Motor neuron (in vitro differentiated cells): ENCODE results near the gene CTDSP2. TPM values are rescaled to one million over a fixed set of nuclear protein-coding genes. Genes with fewer than 3 reads are reported as not detected.
"Not testable (repeated sequence)": the region's sequence is repeated elsewhere in the genome, so short reads cannot be mapped to it uniquely, and the experiment has no call there.

Experiments used
- ATAC-seq, 8 experiments: fragments of 200-7000 bp; cut with Tn5 transposase; replicated peaks in 6 of 8; 2 replicates each; pipeline ENCODE4 v1.8.0; 2021; ENCODE audit warnings: mild to moderate bottlenecking in 8 of 8, moderate library complexity in 8 of 8
- H3K27ac ChIP-seq, 2 donors: fragments of 250-450 bp; sonication (Bioruptor Pico); 2 replicates each; pipeline ENCODE4 v1.9.0; 2021; ENCODE audit warnings: antibody characterized with exemption in 2 of 2, mild to moderate bottlenecking in 2 of 2, moderate library complexity in 1 of 2
- H3K4me1 ChIP-seq, 2 donors: fragments of 250-450 bp; sonication (Bioruptor Pico); replicated peaks in 1 of 2; 2 replicates each; pipeline ENCODE4 v1.6.1; 2021; ENCODE audit warnings: antibody characterized with exemption in 2 of 2, mild to moderate bottlenecking in 2 of 2, moderate library complexity in 1 of 2
- H3K4me3 ChIP-seq, 5 donors: fragments of 250-450 bp; sonication (Bioruptor Pico); 2 replicates each; pipeline ENCODE4 v1.9.0; 2021; ENCODE audit warnings: antibody characterized with exemption in 5 of 5, mild to moderate bottlenecking in 5 of 5, moderate library complexity in 4 of 5
- WGBS, 10 experiments: fragments of 450-650 bp; shearing (Covaris generic); methylation state at CpG; one replicate each; pipeline ENCODE4 v1.0.0; 2022; 5-methylcytosine and 5-hydroxymethylcytosine counted together
- in situ Hi-C, 9 experiments: fragments of 400-800 bp; cut with MboI; loops; one replicate each; pipeline ENCODE4 v1.15.0; 2021; ENCODE audit warnings: low sequenced_read_pairs in 9 of 9, low pct_unique_long_range_greater_than_20kb in 2 of 9; ENCODE audit not compliant: unreplicated experiment in 9 of 9
- total RNA-seq, 8 experiments: library from RNA; unstranded; fragments of 300-600 nt; gene quantifications; 2 replicates each; pipeline versions ENCODE4 v1.2.3 to v1.2.4, GENCODE V29; 2022

Gene CTDSP2
- total RNA-seq, 8 experiments from 2014 or later = 22.2 to 85.0 (median 36.1) TPM

- H3K4me1 ChIP-seq = no peaks in the 10 kb centered on the region
- H3K4me3 ChIP-seq = no peak overlapping the region
- in situ Hi-C loops = loop anchor here in 6 of 9 experiments (25.0 kb wide), 1 partner anchor 90 kb away; no protein-coding TSS in a partner anchor
- H3K27ac ChIP-seq = no peak overlapping the region
- peak in 5 of 8 experiments; percentile 8 to 69 (median 44) for ATAC-seq
- WGBS, 10 experiments = 42 to 100% (median 91%) methylated on average over 1 to 5 of the region's 10 CpGs; no CpG with 5 or more reads in 4 of the 10 experiments
Measured at GRCh38 chr12:57822392-57823130, 24.0 kb downstream of the CTDSP2 start.

DNA sequence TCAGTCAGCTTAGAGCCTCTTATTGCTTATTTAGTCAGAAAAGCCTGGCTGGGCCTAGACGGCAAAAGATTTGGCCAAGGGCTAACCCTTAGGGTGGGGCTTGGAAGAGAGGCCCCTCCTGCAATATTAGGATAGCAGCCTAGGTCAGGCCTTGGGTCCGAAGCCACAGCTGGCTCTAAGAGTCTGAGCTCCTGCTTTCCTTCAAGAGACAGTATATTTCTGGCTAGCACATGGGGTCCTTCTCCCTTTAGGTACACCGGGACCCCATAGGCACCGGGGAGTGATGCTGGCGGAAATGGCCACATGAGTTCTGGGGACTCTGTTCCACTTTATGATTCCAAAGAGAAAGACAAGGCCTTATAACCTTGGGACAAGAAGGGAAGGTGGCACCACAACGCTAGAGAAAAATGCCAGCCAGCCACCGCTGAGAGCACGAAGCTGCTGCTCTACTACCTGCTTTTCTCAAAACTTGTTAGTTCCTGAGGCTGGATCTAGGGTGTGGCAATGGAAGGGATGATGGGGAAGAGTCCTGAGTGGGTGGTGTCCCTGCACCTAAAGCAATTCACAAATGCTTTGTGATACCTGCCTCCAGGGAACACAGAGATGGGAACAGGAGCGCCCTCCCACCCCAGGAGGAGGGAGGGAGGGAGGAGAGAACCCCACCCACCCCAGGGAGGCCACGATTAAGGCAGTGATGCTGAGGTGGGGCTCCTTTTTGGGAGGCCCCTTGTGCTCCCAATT, 24.9 kb downstream of the CTDSP2 start:
- in situ Hi-C loops = loop anchor here in 6 of 9 experiments (25.0 kb wide), 1 partner anchor 91 kb away; no protein-coding TSS in a partner anchor
- no peak overlapping the region for H3K4me3 ChIP-seq
- WGBS, 10 experiments = 0 to 100% (median 100%) methylated on average over 1 to 7 of the region's 10 CpGs; no CpG with 5 or more reads in 3 of the 10 experiments
- H3K4me1 ChIP-seq = no peaks in the 10 kb centered on the region
- H3K27ac ChIP-seq = no peak overlapping the region
- peak in 2 of 8 experiments; percentile 12 to 14 for ATAC-seq

DNA sequence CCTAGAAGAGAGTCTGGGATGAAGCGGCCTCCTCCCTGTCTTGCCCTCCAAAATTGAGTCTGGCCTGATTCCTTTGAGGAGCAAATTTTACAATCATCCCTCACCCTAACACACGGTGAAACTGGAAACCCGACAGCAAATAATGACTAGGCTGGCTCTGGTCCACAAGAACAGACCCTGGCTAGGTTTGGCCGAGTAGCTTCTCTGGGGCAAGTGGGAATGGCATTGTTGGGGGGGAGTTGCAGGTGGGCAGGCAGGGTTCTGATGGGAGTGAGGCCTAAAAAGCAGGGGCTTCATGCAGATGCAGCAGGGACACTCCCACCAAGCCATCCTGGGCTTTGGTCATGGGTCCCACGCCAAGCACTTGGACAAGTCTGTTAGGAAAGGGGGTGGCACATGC, 25.5 kb downstream of the CTDSP2 start:
- not testable (repeated sequence) for ATAC-seq, H3K4me1 ChIP-seq, H3K27ac ChIP-seq, H3K4me3 ChIP-seq
- WGBS, 10 experiments = 80 to 93% (median 90%) methylated on average over 1 to 2 of the region's 5 CpGs; no CpG with 5 or more reads in 7 of the 10 experiments
- in situ Hi-C loops = loop anchor here in 6 of 9 experiments (25.0 kb wide), 1 partner anchor 91 kb away; no protein-coding TSS in a partner anchor

DNA sequence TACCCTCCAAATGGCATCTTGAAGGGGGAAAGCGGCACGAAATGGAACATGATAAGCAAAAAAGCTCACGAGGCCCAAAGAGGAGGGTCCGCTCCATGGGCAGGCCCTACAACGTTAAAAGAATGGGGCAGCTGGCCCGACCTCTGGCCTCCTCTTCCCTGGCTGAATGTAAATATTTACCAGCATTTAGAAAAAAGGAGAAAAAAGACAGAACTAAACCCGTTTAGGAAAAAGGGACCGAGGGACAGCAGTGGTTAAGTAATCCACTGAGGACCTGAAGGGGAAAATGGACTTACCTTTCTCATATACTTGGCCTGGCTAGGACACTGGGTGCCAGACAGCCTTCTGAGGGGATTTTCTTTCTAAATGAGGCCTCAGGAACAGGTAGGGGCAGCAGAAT, 26.4 kb downstream of the CTDSP2 start:
- H3K4me1 ChIP-seq, H3K27ac ChIP-seq, ATAC-seq, H3K4me3 ChIP-seq: not testable (repeated sequence)
- in situ Hi-C loops = loop anchor here in 6 of 9 experiments (25.0 kb wide), 1 partner anchor 92 kb away; no protein-coding TSS in a partner anchor
- 69 to 100% (median 81%) methylated on average over 1 to 7 of the region's 8 CpGs; no CpG with 5 or more reads in 1 of the 10 experiments for WGBS, 10 experiments

GRCh38 chr12:57817990-57818331, 28.6 kb downstream of the CTDSP2 start:
- H3K27ac ChIP-seq, H3K4me3 ChIP-seq, H3K4me1 ChIP-seq, ATAC-seq: not testable (repeated sequence)
- 61 to 100% (median 83%) methylated on average over 2 to 3 of the region's 3 CpGs; no CpG with 5 or more reads in 4 of the 10 experiments for WGBS, 10 experiments
- in situ Hi-C loops = loop anchor here in 6 of 9 experiments (25.0 kb wide), 1 partner anchor 94 kb away; no protein-coding TSS in a partner anchor

- WGBS, 10 experiments = 34 to 100% (median 93%) methylated on average over 2 to 8 of the region's 8 CpGs
- Histone ChIP-seq H3K4me3 (no peak overlapping the region), H3K27ac (no peak overlapping the region), H3K4me1 (no peaks in the 10 kb centered on the region)
- in situ Hi-C loops = loop anchor here in 6 of 9 experiments (25.0 kb wide), 1 partner anchor 95 kb away; no protein-coding TSS in a partner anchor
- peak in 1 of 8 experiments; percentile 3 for ATAC-seq
Measured at GRCh38 chr12:57817261-57817989, 29.1 kb downstream of the CTDSP2 start.

DNA sequence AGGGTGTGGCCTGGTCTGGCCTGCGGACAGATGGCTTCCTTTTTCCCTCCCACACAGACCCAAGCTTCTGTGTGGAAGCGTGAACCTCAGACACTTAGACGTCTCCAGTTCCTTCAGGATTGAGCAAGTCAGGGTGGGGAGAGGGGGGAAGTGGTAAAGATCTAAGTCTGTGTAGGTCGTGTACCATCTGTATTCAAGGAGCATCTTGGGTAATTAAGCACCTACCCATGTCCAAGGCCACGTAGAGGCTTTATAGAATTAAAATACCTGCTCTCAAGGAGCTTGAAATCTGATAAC, 29.7 kb downstream of the CTDSP2 start:
- Histone ChIP-seq H3K27ac (no peak overlapping the region), H3K4me3 (no peak overlapping the region), H3K4me1 (no peaks in the 10 kb centered on the region)
- ATAC-seq = peak in 5 of 8 experiments; percentile 18 to 79 (median 34)
- in situ Hi-C loops = loop anchor here in 6 of 9 experiments (25.0 kb wide), 1 partner anchor 95 kb away; no protein-coding TSS in a partner anchor
- 7 to 100% (median 81%) methylated on average over 1 to 5 of the region's 5 CpGs for WGBS, 10 experiments

DNA sequence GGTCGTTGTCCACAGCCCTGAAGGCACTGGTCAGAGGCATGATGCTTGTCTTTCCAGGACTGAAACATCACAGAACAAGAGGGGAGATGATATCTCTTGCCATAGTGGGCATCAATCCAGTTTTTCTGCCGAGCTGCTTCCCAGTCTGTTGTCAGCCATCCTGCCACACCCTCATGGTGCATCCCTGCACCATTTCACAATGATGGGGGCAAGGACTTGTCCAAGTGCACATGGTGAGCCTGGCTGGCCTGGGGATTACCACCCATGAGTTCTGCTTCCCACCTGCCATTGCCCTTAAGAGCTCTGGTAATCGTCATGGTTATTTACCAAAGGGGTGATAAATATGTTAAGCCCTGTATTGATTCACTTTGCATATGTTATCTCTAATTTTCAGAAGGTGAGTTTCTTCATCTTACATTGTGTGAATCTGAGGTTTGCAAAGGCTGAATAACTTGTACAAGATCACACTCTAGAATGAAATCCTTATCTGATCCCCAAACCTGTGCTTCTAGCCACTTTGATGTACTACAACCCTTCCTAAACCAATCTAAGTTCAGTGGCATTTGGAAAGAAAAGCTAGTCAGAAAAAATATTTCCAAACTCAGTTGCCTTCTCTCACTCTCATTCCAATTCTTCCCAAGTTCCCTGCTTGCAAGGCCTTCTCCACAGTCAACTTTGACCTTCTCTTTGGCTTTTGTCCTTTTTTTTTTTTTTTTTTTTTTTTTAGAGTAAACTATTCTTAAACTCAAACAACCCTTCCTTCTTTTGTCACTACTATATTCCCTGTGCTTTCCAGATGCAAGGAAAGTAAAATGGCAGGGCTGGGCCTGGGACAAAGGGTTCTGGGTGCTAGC, 30.3 kb downstream of the CTDSP2 start:
- no peak overlapping the region for H3K27ac ChIP-seq
- no peak for ATAC-seq
- H3K4me3 ChIP-seq = no peak overlapping the region
- in situ Hi-C loops = loop anchor here in 6 of 9 experiments (25.0 kb wide), 1 partner anchor 96 kb away; no protein-coding TSS in a partner anchor
- no peaks in the 10 kb centered on the region for H3K4me1 ChIP-seq
- 47 to 100% (median 82%) methylated on average over 1 to 3 of the region's 3 CpGs; no CpG with 5 or more reads in 2 of the 10 experiments for WGBS, 10 experiments

DNA sequence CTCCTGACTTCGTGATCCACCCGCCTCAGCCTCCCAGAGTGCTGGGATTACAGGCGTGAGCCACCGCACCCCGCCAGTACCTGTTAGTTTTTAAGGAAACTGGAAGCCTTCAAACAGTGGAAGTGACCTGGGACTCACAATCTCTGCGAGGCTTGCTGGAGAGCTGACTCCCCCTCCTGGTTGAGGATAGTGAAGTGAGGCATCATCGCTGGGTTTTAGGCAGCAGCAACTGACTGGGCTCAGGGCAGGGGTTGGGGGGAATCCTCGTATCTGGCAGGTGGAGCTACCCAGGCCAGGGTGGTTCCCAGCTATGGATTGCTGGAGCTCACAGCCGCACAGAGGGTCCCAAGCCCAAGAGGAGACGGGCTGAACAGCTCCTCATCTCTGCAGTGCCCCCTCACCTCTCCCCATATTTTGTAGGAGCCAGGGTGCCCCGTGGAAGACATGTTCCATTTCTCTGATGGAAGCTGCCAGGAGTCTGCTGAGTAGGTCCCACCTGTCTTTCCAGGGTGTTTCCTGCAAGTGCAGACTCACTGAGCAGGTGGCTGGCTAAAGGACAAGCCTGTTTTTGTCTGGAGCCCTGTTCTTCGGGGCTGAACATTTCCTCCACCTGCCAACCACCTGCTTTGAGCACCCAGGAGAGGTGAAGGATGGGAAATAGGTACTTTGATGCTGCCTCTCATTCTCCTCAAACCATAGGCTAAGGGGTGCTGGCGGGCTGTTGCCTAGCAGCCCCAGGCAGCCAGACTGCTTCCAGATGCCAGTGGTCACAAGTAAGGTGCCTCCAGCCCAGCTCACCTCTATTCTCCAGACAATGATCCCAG, 31.1 kb downstream of the CTDSP2 start:
- H3K4me1 ChIP-seq = no peaks in the 10 kb centered on the region
- in situ Hi-C loops = loop anchor here in 6 of 9 experiments (25.0 kb wide), 1 partner anchor 97 kb away; no protein-coding TSS in a partner anchor
- ATAC-seq = peak in 1 of 8 experiments; percentile 10
- no peak overlapping the region for H3K27ac ChIP-seq
- H3K4me3 ChIP-seq = no peak overlapping the region
- WGBS, 10 experiments = 28 to 100% (median 85%) methylated on average over 1 to 6 of the region's 13 CpGs; no CpG with 5 or more reads in 5 of the 10 experiments

GRCh38 chr12:57813971-57814772, 32.4 kb downstream of the CTDSP2 start:
- in situ Hi-C loops = loop anchor here in 6 of 9 experiments (25.0 kb wide), 1 partner anchor 98 kb away; no protein-coding TSS in a partner anchor
- ATAC-seq = peak in 3 of 8 experiments; percentile 16 to 31 (median 21)

More at GRCh38 chr12:57813971-57814772, 32.4 kb downstream of the CTDSP2 start:
- Histone ChIP-seq H3K4me3 (no peak overlapping the region), H3K27ac (no peak overlapping the region), H3K4me1 (no peaks in the 10 kb centered on the region)
- 20 to 88% (median 68%) methylated on average over 2 to 8 of the region's 17 CpGs; no CpG with 5 or more reads in 4 of the 10 experiments for WGBS, 10 experiments
